Endodermal cell (in vitro differentiated cells): Measurements from ENCODE around the gene DERA. TPM values are rescaled to one million over a fixed set of nuclear protein-coding genes. Genes with fewer than 3 reads are reported as not detected.

ENCODE experiments used
- DNase-seq: peaks from one replicate; pipeline ENCODE4 v3.0.0-alpha.2; 2017
- H3K27ac ChIP-seq: 2 replicates; pipeline ENCODE4 v1.5.1; 2013; ENCODE audit warnings: mild to moderate bottlenecking, low read depth, low read length, moderate library complexity
- H3K27me3 ChIP-seq: 2 replicates; pipeline ENCODE4 v1.6.1; 2013; ENCODE audit warnings: mild to moderate bottlenecking, low read length, moderate library complexity; ENCODE audit not compliant: insufficient read depth, control insufficient read depth, poor library complexity, severe bottlenecking
- H3K36me3 ChIP-seq: 2 replicates; pipeline ENCODE4 v1.7.0; 2013; ENCODE audit warnings: mild to moderate bottlenecking, low read length, moderate library complexity; ENCODE audit not compliant: control insufficient read depth, insufficient read depth
- H3K4me1 ChIP-seq: one replicate; pipeline ENCODE4 v1.7.0; 2013; ENCODE audit warnings: low read length; ENCODE audit not compliant: control insufficient read depth, insufficient read depth
- H3K4me3 ChIP-seq: 2 replicates; pipeline ENCODE4 v1.5.1; 2013; ENCODE audit warnings: mild to moderate bottlenecking, low read length, moderate library complexity
- H3K9ac ChIP-seq: 2 replicates; pipeline ENCODE4 v1.6.1; 2013; ENCODE audit warnings: mild to moderate bottlenecking, low read length, moderate library complexity; ENCODE audit not compliant: poor library complexity, severe bottlenecking; ENCODE audit errors: extremely low read depth
- H3K9me3 ChIP-seq: 2 replicates; pipeline ENCODE4 v1.6.1; 2013; ENCODE audit warnings: mild to moderate bottlenecking, low read length, moderate library complexity; ENCODE audit not compliant: control insufficient read depth
- H3K27ac Mint-ChIP-seq: 2 replicates; pipeline ENCODE4 v1.8.0; 2020; ENCODE audit warnings: mixed read lengths
- H3K27me3 Mint-ChIP-seq: 2 replicates; pipeline ENCODE4 v1.8.0; 2021; ENCODE audit warnings: mild to moderate bottlenecking, mixed read lengths; ENCODE audit not compliant: insufficient read depth
- H3K36me3 Mint-ChIP-seq: 2 replicates; pipeline ENCODE4 v1.8.0; 2020; ENCODE audit warnings: low read depth, mixed read lengths
- H3K4me1 Mint-ChIP-seq: 2 replicates; pipeline ENCODE4 v1.8.0; 2020; ENCODE audit warnings: mixed read lengths
- H3K4me3 Mint-ChIP-seq: 2 replicates; pipeline ENCODE4 v1.8.0; 2020; ENCODE audit warnings: mild to moderate bottlenecking, moderate library complexity, mixed read lengths
- H3K9me3 Mint-ChIP-seq: 2 replicates; pipeline ENCODE4 v1.8.0; 2020; ENCODE audit warnings: mild to moderate bottlenecking, mixed read lengths
- CTCF ChIP-seq: fragments of 200-600 bp; sonication (generic); conservative IDR thresholded peaks from 2 replicates; pipeline ENCODE4 v1.5.0; 2021; ENCODE audit warnings: antibody characterized with exemption, mild to moderate bottlenecking
- WGBS, 2 experiments: methylation state at CpG; one replicate each; pipeline versions ENCODE4 v1.1.5 to v1.1.7; 2013; ENCODE audit warnings: missing lambda C conversion rate in 2 of 2, mixed read lengths in 1 of 2; ENCODE audit not compliant: insufficient coverage in 1 of 2, insufficient read length in 1 of 2; 5-methylcytosine and 5-hydroxymethylcytosine counted together
- total RNA-seq, 2 donors: library from RNA; stranded (reverse); fragmentation: NEBNext Ultra II Directional in 1 of 2; extraction: Animal tissue kit (Norgen Biotek cat#: 25700) in 1 of 2; gene quantifications; 2 replicates in 1 of 2; 3 replicates in 1 of 2; pipeline ENCODE4 v1.2.1, GENCODE V29; 2021

The DERA gene
- total RNA-seq, 2 donors from 2014 or later, result 81.7 to 125 TPM

DNA sequence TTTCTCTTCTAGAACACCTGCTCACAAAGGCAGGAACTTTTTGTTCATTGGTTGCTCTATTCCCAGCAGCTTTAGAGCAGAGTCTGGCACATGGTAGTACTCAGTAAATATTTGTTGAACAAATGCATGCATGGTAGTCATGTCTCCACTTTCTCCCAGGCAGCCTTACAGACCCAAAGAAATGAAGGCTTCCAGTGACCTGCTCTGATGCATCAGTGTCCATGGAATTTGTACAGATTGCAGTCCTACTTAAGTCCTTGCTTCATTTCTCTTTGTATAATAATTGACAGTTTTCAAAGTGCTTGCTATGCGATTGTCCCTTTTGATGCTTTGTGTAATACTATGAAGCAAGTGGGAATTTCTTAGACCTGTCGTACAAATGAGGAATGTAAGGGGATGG lies 119.6 kb downstream of the DERA start:
- no peak for TF ChIP-seq CTCF
- Histone ChIP-seq H3K9ac (no peak overlapping the region), H3K27ac (no peak overlapping the region), H3K36me3 (peaks cover 40% of the 10 kb centered on the region), H3K4me3 (no peak overlapping the region), H3K27me3 (no peaks in the 10 kb centered on the region), H3K4me1 (no peaks in the 10 kb centered on the region), H3K9me3 (no peaks in the 10 kb centered on the region)
- H3K36me3 Mint-ChIP-seq, result peaks cover 48% of the 10 kb centered on the region
- peaks cover 2% of the 10 kb centered on the region for H3K9me3 Mint-ChIP-seq
- 83 to 97% methylated on average over 1 to 2 of the region's 2 CpGs for WGBS, 2 experiments
- peaks cover 11% of the 10 kb centered on the region for H3K4me1 Mint-ChIP-seq
- H3K4me3 Mint-ChIP-seq, result no peak overlapping the region
- H3K27ac Mint-ChIP-seq, result no peak overlapping the region
- DNase-seq, result no peak
- no peaks in the 10 kb centered on the region for H3K27me3 Mint-ChIP-seq

- Mint-ChIP-seq H3K27me3 (no peaks in the 10 kb centered on the region), H3K9me3 (no peaks in the 10 kb centered on the region), H3K27ac (no peak overlapping the region), H3K4me1 (peaks cover 23% of the 10 kb centered on the region), H3K4me3 (no peak overlapping the region), H3K36me3 (peaks cover 48% of the 10 kb centered on the region)
- no peaks in the 10 kb centered on the region for H3K27me3 ChIP-seq
- H3K27ac ChIP-seq, result no peak overlapping the region
- H3K4me3 ChIP-seq, result no peak overlapping the region
- peaks cover 45% of the 10 kb centered on the region for H3K36me3 ChIP-seq
- no peak for TF ChIP-seq CTCF
- H3K4me1 ChIP-seq, result no peaks in the 10 kb centered on the region
- H3K9me3 ChIP-seq, result no peaks in the 10 kb centered on the region
- 93% methylated on average over 5 of the region's 5 CpGs; no CpG with 5 or more reads in 1 of the 2 experiments for WGBS, 2 experiments
- no peak for DNase-seq
- no peak overlapping the region for H3K9ac ChIP-seq
Measured at GRCh38 chr12:16034136-16034817, 123.1 kb downstream of the DERA start.

DNA sequence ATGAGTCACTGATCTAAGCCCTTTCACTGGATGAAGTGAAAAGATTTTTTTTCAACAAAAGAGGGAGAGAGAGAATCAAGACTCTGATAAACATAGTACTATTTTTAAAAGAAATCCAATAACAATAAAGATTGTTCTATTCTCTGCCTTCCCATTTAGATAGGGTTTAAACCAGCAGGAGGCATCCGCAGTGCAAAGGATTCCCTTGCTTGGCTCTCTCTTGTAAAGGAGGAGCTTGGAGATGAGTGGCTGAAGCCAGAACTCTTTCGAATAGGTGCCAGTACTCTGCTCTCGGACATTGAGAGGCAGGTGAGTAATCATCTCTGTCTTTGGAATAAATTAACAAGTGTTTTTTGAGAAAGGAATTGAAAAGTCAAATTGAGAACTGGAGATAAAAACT lies 124.9 kb downstream of the DERA start:
- WGBS, 2 experiments, result 86 to 88% methylated on average over 1 to 3 of the region's 3 CpGs
- H3K36me3 ChIP-seq, result peaks cover 51% of the 10 kb centered on the region
- H3K36me3 Mint-ChIP-seq, result peaks cover 45% of the 10 kb centered on the region
- H3K27ac Mint-ChIP-seq, result no peak overlapping the region
- H3K4me1 ChIP-seq, result no peaks in the 10 kb centered on the region
- H3K27me3 ChIP-seq, result no peaks in the 10 kb centered on the region
- no peak overlapping the region for H3K4me3 Mint-ChIP-seq
- H3K9me3 Mint-ChIP-seq, result no peaks in the 10 kb centered on the region
- H3K4me3 ChIP-seq, result no peak overlapping the region
- no peak overlapping the region for H3K27ac ChIP-seq
- H3K4me1 Mint-ChIP-seq, result peaks cover 23% of the 10 kb centered on the region
- no peaks in the 10 kb centered on the region for H3K27me3 Mint-ChIP-seq
- H3K9me3 ChIP-seq, result no peaks in the 10 kb centered on the region
- peak; percentile 55 for DNase-seq
- peak; percentile 56 for TF ChIP-seq CTCF
- no peak overlapping the region for H3K9ac ChIP-seq
